ENCODE results near the gene DNAH2.
"Not testable (repeated sequence)": the region's sequence is repeated elsewhere in the genome, so short reads cannot be mapped to it uniquely, and the experiment has no call there.

DNAH2 gene

DNA sequence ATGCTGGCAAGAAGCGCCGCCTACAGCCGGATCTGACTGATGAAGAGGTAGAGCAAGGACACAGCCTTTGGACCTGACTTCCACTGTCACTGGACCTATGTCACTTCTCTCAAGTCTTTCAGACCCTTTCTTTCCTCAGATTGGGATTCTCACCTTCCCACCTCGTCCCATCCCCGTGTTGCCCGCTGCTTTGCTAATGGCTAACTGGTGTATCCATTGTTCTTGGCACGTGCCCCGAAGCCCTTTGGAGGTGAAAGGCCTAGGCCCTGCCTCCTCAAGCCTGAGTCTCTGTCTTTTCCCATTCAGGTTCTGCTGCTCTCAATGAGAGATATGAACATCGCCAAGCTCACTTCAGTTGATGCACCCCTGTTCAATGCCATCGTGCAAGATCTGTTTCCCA is 63.2 kb downstream of the DNAH2 start:
- FAIRE-seq: no peak

GRCh38 chr17:7781429-7781828 is 63.9 kb downstream of the DNAH2 start:
- FAIRE-seq: no peak

DNA sequence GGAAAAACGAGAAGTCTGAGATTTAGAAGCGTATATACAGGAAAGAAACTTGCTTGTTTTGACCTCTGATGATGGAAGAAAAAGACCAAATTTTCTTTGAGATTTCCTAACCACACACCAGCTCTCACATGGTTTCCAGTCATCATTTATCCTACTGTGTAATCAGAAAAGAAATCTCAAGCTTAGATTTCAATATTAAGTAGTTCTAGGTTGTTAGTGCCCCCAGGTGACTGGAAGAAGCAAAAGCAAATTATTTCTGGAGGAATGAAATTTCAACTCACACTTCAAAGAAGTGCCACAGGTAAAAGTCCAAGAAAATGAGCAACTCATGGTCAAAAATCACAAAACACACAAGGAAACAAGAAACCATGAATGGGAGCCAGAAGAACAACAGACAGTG is 64.7 kb downstream of the DNAH2 start:
- no peak for FAIRE-seq

GRCh38 chr17:7786866-7787265 is 69.3 kb downstream of the DNAH2 start:
- no peak for FAIRE-seq

- FAIRE-seq: no peak
Observed at GRCh38 chr17:7789131-7789530, 71.6 kb downstream of the DNAH2 start.

DNA sequence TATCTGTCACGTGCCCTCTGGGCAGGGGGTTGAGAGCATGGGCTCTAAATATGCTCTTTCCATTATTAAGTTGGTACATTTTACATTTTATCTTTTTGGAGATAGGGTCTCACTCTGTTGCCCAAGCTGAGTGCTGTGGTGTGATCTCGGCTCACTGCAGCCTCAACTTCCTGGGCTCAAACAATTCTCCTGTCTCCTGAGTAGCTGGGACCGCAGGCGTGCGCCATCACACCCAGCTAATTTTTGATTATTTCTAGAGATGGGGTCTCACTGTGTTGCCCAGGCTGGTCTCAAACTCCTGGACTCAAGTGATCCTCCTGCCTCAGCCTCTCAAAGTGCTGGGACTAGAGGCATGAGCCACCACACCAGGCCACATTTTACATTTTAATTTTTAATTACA is 72.6 kb downstream of the DNAH2 start:
- no peak for FAIRE-seq

DNA sequence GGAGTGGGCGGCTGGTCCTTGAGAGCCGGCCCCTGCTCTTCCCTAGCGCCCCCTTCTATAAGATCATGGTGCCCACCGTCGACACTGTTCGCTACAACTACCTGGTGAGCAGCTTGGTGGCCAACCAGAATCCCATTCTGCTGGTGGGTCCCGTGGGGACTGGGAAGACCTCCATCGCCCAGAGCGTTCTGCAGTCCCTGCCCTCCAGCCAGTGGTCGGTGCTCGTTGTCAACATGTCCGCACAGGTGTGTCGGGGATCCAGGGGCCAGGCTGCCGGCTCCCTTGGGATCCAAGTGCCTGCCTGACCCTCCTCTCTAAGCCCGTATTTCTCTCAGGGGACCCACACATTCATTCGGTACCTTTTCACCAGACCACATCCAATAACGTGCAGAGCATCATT is 75.1 kb downstream of the DNAH2 start:
- no peak for FAIRE-seq

- FAIRE-seq: no peak
Observed at GRCh38 chr17:7794075-7794663, 76.6 kb downstream of the DNAH2 start.

- FAIRE-seq: no peak
Observed at GRCh38 chr17:7797976-7798375, 80.4 kb downstream of the DNAH2 start.

DNA sequence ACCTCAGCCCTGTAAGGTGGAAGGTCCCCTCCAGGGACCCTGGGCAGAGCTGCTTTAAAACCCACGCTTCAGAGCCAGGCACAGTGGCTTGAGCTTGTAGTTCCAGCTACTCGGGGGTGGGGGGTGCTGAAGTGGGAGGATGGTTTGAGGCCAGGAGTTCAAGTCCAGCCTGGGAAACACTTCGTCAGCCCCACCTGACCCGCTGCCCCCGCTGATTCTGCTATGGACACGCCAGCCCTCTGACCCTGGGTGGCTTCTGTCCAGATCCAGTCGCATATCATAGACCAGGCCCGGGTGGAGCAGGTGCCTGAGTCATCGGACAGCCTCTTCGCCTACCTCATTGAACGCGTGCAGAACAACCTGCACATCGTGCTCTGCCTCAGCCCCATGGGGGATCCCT is 81.3 kb downstream of the DNAH2 start:
- no peak for FAIRE-seq

DNA sequence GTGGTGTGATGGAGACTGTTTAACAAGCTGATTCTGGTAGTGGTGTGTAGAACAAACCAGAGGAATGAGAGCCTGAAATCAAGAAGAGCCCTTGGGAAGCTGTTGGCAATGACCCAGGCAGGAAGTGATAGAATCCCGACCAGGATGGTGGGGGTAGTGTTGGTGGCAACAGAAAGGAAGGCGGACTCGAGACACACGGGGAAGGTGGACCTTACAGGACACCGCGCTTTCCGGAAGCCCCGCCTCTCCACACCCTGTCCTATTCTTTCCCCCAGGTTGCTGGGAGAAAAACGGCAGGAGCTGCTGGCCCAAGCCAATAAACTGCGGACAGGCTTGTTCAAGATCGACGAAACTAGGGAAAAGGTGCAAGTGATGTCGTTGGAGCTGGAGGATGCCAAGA is 86.4 kb downstream of the DNAH2 start:
- FAIRE-seq: no peak

DNA sequence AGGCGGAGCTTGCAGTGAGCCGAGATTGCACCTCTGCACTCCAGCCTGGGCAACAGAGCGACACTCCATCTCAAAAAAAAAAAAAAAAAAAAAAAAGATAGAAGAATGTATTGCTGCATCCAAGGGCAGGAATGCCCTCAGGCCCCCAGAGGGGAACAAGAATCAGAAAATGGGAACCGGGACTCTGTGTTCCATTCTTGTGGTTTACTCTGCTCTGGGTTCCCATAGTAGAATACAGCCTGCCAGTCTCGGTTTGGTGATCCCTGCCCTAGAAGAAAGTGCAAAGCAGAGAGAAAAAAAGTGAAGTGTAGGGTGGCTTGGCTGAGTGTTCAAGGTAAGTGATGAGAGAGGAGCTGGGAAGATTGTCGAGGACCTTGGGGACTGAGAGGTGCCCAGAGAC is 89.0 kb downstream of the DNAH2 start:
- FAIRE-seq: no peak

GRCh38 chr17:7807206-7807605 is 89.7 kb downstream of the DNAH2 start:
- no peak for FAIRE-seq

DNA sequence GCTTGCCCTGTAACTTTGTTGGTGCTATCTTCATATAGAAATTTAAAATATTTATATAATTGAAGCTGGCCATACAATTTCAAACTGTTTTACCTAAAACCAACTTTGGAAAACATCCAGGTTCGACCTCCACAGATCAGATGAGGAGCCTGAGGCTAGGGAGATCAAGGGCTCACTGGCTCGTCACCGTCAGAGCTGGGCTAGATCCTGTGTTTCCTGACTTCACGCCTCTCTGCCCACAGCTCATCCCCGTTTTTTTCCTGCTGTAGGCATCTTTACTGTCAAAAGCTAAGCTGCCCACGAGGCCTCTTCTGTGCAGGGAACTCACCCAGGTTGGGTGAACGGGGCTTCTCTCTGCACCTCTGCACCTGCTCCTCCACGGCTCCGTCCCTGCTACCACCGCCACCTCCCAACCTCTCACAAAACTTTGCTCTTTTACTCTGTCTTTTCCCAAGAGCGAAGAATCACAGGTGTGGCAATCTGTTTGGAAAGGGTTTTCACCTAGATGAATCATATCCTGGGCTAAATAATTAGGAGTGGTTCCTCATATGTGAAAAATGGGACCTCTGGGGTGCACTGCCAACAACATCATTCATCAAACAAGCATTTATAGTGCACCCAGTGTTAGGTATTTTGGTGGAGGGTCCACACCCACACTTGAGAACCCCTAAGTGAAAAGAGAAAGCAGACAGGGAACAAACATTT is 91.7 kb downstream of the DNAH2 start:
- no peak for FAIRE-seq

- not testable (repeated sequence) for FAIRE-seq
Observed at GRCh38 chr17:7809791-7810343, 92.3 kb downstream of the DNAH2 start.

DNA sequence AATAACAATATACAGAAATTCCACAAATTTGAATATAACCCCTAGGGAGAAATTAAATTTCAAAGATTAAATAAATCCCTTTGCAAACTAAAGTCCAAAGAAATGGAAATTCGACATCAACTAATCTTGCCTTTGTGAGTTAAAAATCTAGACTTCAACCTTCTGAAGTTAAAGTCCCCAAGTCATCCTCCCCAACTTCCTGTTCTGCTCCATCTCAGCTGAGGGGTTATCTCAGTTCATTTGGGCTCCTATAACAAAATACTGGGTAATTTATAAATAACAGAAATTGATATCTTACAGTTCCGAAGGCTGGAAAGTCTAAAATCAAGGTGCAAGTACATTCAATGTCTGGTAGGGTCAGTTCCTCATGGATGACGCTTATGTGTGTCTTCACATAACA is 93.7 kb downstream of the DNAH2 start:
- no peak for FAIRE-seq

DNA sequence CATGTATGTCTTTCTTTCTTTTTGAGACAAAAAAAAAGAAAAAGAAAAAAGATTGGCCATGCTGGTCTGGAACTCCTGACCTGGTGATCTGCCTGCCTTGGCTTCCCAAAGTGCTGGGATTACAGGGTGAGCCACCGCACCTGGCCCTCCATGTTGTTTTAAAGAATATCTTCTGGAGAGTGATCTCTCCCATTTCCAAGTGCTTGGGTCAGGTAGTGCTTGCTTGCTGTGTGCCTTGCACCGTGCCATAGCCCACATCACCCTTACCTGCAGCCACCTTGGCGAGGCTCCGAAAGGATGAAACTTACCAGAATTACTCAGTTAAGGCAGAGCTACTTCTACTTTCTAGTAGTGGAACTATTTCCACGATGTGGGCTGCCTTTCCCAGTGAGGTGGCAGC is 97.4 kb downstream of the DNAH2 start:
- no peak for FAIRE-seq

DNA sequence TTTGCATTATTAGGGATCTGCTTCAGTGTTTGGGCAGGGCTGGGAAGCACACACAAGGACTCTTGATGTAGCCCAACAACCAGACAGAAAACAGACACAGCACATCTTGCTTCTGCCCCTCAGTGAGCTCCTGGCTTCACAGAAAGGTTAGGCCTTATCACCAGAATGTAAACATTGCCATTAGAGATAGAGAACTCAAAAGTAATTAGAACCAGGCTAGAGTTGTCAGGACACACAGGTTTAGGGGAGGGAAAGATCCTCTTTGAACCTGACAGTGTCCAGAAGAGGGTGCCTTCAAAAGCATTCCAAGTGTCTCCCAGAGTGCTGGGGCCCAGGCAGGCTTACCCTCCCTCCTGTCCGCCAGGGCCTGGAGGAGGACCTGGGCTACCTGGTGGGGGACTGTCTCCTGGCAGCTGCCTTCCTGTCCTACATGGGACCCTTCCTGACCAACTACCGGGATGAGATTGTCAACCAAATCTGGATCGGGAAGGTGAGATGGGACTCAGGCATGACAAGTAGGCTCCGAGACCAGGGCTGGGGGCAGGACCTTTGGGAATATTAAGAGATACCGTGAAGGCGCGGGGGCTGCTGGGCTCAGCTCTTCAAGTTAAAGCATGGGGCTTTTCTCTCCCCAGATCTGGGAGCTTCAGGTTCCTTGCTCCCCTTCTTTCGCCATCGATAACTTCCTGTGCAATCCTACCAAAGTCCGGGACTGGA is 99.5 kb downstream of the DNAH2 start:
- FAIRE-seq: no peak

DNA sequence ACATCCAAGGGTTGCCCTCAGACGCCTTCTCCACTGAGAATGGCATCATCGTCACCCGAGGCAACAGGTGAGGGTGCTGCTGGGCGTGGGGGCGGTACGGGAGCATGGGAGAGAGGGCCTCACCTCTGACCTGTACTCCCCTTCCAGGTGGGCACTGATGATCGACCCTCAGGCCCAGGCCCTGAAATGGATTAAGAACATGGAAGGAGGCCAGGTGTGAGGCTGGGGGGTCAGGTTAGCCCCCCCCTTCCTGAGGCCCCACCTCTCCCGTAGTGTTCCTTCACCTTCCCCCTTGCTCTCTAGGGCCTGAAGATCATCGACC is 100.1 kb downstream of the DNAH2 start:
- no peak for FAIRE-seq

DNA sequence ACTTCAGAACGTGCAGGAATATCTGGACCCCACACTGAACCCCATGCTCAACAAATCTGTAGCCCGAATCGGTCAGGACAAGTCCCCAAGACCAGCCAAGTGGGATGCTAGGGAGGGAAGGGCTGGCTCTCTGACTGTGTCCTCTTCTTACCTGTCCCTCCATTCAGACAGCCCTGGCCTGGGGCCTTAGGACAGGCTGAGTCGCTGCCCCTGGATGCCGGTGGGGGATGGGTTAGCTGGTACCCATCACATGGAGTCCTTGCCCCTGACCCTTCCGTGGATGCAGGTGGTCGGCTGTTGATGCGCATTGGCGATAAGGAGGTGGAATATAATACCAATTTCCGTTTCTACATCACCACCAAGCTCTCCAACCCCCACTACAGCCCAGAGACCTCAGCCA is 100.5 kb downstream of the DNAH2 start:
- no peak for FAIRE-seq

- no peak for FAIRE-seq
Observed at GRCh38 chr17:7818746-7819645, 101.5 kb downstream of the DNAH2 start.

DNA sequence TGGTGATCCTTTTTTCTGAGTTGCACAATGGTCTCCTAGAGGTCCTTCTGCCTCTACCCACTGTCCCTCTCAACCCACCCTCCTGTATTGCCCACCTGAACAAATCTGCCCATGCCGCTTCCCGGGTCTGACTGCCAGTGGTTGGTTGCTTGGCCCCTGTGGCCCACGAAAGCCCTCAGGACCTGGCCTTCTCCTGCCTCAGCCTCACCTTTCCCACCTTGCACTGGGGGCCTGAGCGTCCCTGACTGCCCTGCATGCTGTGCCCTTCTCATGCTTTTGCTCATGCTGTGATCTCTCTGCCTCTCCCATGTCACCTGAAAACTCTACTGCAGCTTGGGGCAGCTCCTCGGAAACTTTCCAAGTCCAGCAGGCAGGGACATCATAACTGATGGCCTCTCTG is 102.7 kb downstream of the DNAH2 start:
- FAIRE-seq: no peak

- no peak for FAIRE-seq
Observed at GRCh38 chr17:7822126-7822525, 104.6 kb downstream of the DNAH2 start.
